Stimulated activated CD4-positive, alpha-beta T cell treated with anti-CD3 and anti-CD28 coated beads, Interleukin-1b, Interleukin-23, amount 100 ng/mL, for 4 hours (primary cell): ENCODE measurements around the gene CCDC34.

Source experiments
- DNase-seq, 2 donors: peaks; one replicate each; pipeline ENCODE4 v3.0.0-alpha.2; 2020; ENCODE audit warnings: low read depth in 2 of 2

CCDC34 gene, protein sequence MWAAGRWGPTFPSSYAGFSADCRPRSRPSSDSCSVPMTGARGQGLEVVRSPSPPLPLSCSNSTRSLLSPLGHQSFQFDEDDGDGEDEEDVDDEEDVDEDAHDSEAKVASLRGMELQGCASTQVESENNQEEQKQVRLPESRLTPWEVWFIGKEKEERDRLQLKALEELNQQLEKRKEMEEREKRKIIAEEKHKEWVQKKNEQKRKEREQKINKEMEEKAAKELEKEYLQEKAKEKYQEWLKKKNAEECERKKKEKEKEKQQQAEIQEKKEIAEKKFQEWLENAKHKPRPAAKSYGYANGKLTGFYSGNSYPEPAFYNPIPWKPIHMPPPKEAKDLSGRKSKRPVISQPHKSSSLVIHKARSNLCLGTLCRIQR

DNA sequence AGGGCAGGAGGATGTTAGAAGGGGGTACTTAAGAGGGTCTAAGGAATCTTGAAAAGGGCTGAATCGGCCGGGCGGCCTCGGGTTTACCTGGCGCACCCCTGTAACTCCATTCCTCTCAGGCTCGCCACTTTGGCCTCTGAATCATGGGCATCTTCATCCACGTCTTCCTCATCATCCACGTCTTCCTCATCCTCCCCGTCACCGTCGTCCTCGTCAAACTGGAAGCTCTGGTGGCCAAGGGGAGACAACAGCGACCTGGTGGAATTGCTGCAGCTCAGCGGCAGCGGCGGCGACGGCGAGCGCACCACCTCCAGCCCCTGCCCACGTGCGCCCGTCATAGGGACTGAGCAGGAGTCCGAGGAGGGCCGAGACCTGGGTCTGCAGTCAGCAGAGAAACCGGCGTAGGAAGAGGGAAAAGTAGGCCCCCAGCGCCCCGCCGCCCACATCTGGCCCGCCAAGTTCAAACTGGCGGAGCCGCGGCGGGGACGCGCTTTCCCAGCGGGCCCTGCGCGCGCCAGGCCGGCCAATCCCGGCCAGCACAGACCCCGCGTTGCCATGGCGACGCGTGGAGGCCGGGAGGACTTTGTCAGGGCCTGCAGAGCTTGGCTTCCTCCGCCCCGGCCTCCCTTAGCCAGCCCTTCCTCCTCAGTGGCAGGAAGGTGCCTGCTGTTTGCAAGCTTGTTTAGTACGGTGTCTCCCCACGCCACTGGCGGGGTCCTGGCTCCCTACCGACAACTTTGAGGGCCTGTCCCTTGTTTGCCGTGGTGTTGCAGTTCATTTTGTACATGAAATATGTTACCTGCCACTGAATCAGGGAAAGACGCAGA is at the start of gene CCDC34:
TSS of gene CCDC34 (minus strand) at position 467 of the 827 bp plus-strand sequence. CDS start at position 446, 21 bp downstream.
- DNase-seq = peak; percentile 71 to 88

DNA sequence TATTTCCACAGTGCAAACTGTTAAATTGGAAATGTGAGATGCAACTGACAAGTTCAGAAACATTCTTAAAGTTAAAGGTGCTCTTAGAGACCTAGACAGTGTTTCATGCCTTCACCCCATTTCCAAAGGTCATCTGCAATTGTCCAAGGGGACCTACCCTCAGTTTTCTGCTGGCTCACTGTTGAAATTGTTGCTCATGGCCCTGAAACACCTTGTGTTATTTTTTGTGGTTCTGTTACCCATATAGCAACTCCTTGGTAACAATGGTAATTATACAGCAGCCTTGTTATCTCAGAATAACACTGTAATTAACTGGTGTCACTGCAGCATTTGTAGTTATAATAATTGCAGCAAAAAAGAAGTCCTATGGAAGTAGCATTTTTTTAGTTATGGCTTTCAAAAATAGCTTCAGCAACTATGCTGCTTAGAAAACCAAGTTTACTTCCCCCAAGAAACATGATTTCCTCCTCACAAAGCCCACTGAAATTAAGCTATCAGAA is 49.2 kb upstream of the CCDC34 start:
- no peak for DNase-seq

DNA sequence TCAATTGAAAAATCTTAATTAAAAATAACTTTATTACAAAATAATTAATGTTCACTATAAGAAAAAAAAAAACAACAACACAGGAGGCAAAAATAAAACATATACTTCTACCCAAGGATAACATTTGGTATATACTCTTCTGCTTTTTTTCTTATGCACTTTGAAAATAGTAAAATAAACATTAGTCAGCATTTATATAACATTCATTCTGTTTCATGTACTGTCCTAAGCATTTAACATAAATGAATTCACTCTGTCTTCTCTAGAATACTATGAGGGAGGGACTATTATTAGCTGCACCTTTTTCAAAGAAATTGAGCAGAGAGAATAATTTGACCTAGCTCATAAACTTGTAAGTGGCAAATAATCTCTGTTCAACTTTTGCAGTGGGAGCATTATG is 48.3 kb upstream of the CCDC34 start:
- DNase-seq = no peak

DNA sequence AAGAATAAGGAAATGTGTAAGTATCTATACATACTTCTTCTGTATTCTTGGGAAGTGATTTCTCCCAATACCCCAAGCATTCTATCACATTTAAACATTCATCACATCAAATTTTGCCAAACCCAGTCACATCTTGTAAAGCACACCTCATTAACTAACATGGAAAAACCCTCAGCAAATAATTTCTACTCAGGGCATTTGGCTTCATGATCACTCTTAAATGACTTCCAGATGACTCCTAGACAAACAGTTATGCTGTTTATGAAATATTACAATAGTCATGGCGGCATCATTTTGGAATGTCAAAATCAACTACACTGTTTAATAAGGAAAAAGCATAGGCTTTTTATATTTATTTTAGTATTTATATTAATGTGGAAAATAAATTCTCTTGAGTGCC is 47.3 kb upstream of the CCDC34 start:
- no peak for DNase-seq

- DNase-seq = no peak
Observed at GRCh38 chr11:27409742-27410141, 46.7 kb upstream of the CCDC34 start.

- DNase-seq = no peak
Observed at GRCh38 chr11:27409049-27409448, 46.0 kb upstream of the CCDC34 start.

GRCh38 chr11:27408246-27408800 is 45.3 kb upstream of the CCDC34 start:
- no peak for DNase-seq

DNA sequence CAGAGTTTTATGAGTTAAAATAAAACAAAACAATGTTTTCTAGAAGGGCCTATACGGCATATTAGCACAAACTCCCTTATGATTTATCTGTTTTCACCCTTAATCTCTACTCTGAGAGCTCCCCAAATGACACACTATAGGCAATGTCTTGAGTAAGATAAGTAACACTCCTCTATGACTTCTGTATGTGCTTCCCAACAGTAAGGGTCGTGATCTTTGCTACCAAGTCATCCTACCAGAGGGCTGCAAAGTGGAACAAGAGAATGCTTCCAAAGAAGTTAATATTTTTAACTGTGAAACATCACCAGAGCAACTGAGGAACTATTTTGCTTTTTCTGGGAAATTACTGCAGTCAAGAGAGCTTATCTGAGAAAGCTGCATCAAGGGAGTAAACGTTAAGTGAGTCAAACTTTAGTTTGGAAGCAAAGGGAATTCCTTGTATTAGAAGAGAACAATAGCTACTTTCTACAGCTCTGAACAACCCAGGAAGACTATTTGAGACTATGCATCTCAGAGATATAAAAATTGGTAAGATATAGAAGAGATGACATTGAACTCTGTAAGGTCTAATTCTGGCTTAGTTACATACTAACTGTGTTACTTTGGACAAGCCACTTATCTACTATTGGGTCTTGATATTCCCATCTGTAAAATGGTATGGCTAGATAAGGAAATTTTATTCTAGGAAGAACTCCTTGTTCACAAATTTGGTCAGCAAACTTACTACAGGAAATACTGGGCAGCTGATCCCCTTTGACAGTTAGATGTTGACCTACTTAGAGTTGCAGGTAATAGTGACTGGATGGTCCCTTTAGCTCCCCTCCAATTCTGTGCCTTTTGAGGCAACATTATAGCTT is 43.7 kb upstream of the CCDC34 start:
- no peak for DNase-seq

DNA sequence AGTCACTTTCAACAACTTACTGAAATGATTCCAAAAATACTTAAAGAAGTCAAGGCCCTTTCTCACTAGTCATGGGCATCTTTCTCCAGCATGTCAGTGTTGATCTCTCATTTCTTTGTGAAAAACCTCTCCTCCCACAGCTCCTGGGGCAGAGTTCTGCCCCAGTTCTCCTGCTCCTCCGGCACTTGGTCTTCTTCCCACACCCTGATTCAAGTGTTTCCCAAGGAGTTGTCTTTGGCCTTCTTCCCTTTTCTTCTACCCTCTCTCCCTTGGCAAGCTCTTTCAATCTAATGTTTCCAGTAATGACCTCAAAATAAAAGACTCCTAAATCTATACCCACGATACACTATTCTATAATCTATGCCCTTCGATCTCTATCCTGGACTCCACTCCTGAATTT is 42.1 kb upstream of the CCDC34 start:
- DNase-seq = no peak

GRCh38 chr11:27404427-27404826 is 41.4 kb upstream of the CCDC34 start:
- no peak for DNase-seq

- DNase-seq = no peak
Observed at GRCh38 chr11:27403195-27403594, 40.2 kb upstream of the CCDC34 start.

- DNase-seq = no peak
Observed at GRCh38 chr11:27402450-27402849, 39.4 kb upstream of the CCDC34 start.

GRCh38 chr11:27401833-27402316 is 38.9 kb upstream of the CCDC34 start:
- DNase-seq = no peak

- DNase-seq = no peak
Observed at GRCh38 chr11:27401280-27401832, 38.3 kb upstream of the CCDC34 start.

DNA sequence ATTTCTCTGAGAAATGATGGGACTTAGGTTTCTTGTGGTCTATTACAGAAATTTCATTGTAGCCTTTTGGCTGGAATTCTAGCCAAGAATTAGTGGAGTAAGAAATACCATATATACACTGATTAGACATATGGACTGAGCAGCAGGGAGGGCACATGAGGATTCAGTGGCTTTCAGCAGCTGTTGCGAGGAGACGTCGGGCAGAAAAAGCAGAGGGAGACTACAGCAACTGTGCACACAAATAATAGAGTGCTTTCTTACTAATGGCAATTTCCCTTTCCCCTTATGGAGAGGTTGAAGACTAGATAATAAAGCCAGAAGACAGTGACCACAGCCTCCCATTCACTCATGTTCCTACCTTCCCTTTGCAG is 35.4 kb upstream of the CCDC34 start:
- DNase-seq = no peak

DNA sequence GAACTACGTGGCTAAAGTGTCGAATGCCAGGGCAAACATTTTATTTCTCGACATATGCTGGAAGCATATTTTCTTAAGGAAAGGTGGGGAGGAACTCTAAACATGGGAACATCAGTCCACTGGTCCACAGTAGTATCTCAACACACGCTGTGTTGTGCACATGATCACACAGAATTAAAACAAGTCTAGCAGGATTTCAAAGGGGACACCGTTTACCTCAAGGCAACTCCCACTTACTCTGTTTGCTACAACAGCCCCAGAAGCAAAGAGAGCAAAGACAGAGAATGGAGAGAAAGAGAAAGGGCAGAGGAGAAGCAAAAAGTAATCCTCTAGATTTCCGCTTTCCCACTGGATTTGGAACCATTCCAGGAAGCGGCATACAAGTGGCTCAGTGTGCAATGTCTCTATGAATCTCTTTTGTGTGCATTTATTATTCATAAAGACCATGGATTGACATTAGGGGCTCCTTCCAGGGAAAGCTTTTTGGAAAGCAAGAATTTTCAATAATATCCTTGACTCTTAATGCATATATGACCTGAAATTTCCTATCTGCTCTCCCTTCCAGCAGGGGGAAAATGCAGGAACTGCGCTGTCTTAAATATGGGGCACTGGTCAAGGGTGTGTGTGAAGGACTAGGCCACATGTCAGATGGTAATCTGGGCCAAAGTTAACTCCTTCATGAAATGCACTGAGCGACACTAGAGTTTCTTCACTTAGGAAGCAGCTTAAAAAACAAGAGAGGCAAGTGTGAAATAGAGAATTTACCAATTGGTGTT is 34.8 kb upstream of the CCDC34 start:
- no peak for DNase-seq

DNA sequence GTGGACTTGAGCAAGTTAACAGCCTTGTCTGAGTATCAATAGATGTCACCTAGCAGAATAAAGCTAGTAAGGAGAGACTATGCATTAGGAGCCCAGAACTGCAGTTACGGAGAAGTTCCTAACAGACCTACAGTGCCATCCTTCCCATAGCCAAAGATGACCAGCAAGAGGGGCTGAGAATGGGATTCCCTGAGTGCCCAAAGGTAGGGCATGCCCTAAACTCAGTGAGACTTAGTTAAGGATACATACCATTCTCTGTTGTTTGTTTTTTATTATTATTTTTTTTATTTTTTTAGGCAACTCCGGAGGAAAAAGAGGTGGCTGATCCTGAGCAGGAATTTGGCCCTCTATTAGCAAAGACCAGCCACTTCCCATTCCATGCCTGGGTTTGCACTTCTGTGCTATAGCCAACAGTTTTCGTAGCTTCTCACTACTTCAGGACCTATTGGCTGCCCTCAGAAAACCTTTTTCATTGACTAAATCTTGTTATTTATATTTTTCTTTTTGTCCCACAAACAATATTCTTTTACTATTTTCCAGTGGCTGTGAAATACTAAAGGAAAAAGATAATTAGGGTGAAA is 33.3 kb upstream of the CCDC34 start:
- DNase-seq = no peak

DNA sequence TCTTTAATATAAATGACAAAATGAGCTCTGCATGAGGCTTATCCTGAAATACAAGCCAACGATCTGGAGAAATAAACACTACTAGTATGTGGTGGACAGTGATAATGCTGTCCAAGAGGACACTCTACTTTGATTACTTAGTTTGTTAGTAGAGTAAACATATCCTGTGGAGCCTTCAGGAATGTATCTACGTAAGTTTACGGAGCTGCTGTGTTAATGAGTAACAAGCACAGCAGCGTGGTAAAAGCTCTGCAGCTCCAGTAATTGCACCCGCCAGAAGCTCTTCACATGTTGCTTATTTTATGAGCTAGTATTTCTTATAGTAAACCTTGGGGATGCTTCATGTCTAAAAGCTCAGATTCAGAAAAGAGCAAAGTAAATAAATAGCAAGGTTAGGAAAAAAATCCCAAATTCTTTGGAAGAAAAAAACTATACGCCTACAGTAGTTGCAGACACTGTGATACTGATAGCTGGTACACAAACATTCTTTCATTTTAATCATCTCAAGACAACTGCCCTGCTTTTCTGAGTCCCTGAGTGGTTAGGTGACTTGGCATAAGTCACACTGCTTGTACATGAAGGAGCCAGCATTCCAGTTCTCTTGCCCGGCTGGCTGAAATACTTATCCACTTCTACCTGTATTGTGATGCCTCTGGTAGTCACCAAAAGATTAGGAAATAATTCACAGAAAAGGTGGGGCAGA is 32.7 kb upstream of the CCDC34 start:
- no peak for DNase-seq

- DNase-seq = no peak
Observed at GRCh38 chr11:27394781-27395228, 31.8 kb upstream of the CCDC34 start.
